MM.1S (cell line): ENCODE measurements around the gene WDR6.

Experiments
- DNase-seq: peaks from one replicate; pipeline ENCODE4 v3.0.0-alpha.2; 2015
- H2AFZ ChIP-seq: fragments of 300-600 bp; sonication (generic); 2 replicates; pipeline ENCODE4 v1.6.0; 2016; ENCODE audit warnings: antibody characterized with exemption, low read length
- H3F3A ChIP-seq: fragments of 300-600 bp; sonication (generic); 2 replicates; pipeline ENCODE4 v1.6.1; 2016; ENCODE audit warnings: mild to moderate bottlenecking, antibody characterized with exemption, low read length, moderate library complexity, mixed read lengths; ENCODE audit not compliant: insufficient read depth
- H3K27ac ChIP-seq: fragments of 300-600 bp; sonication (generic); 2 replicates; pipeline ENCODE4 v1.5.1; 2016; ENCODE audit warnings: mild to moderate bottlenecking, low read length
- H3K27me3 ChIP-seq: fragments of 300-600 bp; sonication (generic); replicated peaks from 2 replicates; pipeline ENCODE4 v1.6.0; 2016; ENCODE audit warnings: low read length; ENCODE audit not compliant: insufficient read depth
- H3K36me3 ChIP-seq: fragments of 300-600 bp; sonication (generic); replicated peaks from 2 replicates; pipeline ENCODE4 v1.6.1; 2016; ENCODE audit warnings: mild to moderate bottlenecking, low read length, mixed read lengths; ENCODE audit not compliant: insufficient read depth
- H3K4me1 ChIP-seq: fragments of 300-600 bp; sonication (generic); 2 replicates; pipeline ENCODE4 v1.6.1; 2016; ENCODE audit warnings: low read length, mixed read lengths
- H3K4me2 ChIP-seq: fragments of 300-600 bp; sonication (generic); 2 replicates; pipeline ENCODE4 v1.6.0; 2016; ENCODE audit warnings: low read depth, low read length
- H3K4me3 ChIP-seq: fragments of 300-600 bp; sonication (generic); 2 replicates; pipeline ENCODE4 v1.5.1; 2016; ENCODE audit warnings: low read length, mixed read lengths
- H3K79me2 ChIP-seq: fragments of 300-600 bp; sonication (generic); 2 replicates; pipeline ENCODE4 v1.6.1; 2016; ENCODE audit warnings: mixed run types, low read length, mixed read lengths
- H3K9ac ChIP-seq: fragments of 300-600 bp; sonication (generic); 2 replicates; pipeline ENCODE4 v1.6.1; 2016; ENCODE audit warnings: low read length, mixed read lengths
- H3K9me2 ChIP-seq: fragments of 300-600 bp; sonication (generic); replicated peaks from 2 replicates; pipeline ENCODE4 v1.6.1; 2016; ENCODE audit warnings: mild to moderate bottlenecking, low read length, mixed read lengths; ENCODE audit not compliant: insufficient read depth
- H3K9me3 ChIP-seq: fragments of 300-600 bp; sonication (generic); replicated peaks from 2 replicates; pipeline ENCODE4 v1.6.1; 2016; ENCODE audit warnings: mild to moderate bottlenecking, low read length, mixed read lengths; ENCODE audit not compliant: insufficient read depth
- H4K20me1 ChIP-seq: fragments of 300-600 bp; sonication (generic); 2 replicates; pipeline ENCODE4 v1.6.1; 2016; ENCODE audit warnings: mild to moderate bottlenecking, low read length, moderate library complexity, mixed read lengths; ENCODE audit not compliant: insufficient read depth
- CTCF ChIP-seq: fragments of 300-600 bp; sonication (generic); IDR thresholded peaks from 2 replicates; pipeline ENCODE4 v1.5.1; 2016; ENCODE audit warnings: antibody characterized with exemption, low read length, mixed read lengths
- EZH2 ChIP-seq: fragments of 300-600 bp; sonication (generic); optimal IDR thresholded peaks from 2 replicates; pipeline ENCODE3; 2017; ENCODE audit warnings: low read depth, mild to moderate bottlenecking, antibody characterized with exemption, low read length, mixed read lengths
- EZH2phosphoT487 ChIP-seq: fragments of 300-600 bp; sonication (generic); IDR thresholded peaks from 2 replicates; pipeline ENCODE4 v1.6.1; 2018; ENCODE audit warnings: antibody characterized with exemption, low read length

WDR6 gene

GRCh38 chr3:49013113-49013737 lies 6.0 kb downstream of the WDR6 start:
- Histone ChIP-seq H3K9ac (no peak overlapping the region), H4K20me1 (0 out of 2 replicates have a peak, but pooled peaks cover 2% of the 10 kb centered on the region), H3K4me2 (no peak overlapping the region), H2AFZ (no peak overlapping the region), H3K4me1 (peaks cover 9% of the 10 kb centered on the region; the same call in 1 of the 2 replicates), H3K36me3 (peaks cover 7% of the 10 kb centered on the region; the same call in 1 of the 2 replicates), H3K79me2 (peaks cover 66% of the 10 kb centered on the region), H3F3A (peaks cover 24% of the 10 kb centered on the region), H3K9me2 (no peaks in the 10 kb centered on the region), H3K9me3 (no peaks in the 10 kb centered on the region), H3K27ac (no peak overlapping the region), H3K4me3 (no peak overlapping the region), H3K27me3 (no peaks in the 10 kb centered on the region)
- DNase-seq: no peak
- TF ChIP-seq EZH2 (no peak), CTCF (no peak), EZH2phosphoT487 (no peak)

- Histone ChIP-seq H3F3A (peaks cover 27% of the 10 kb centered on the region), H3K9ac (no peak overlapping the region), H4K20me1 (0 out of 2 replicates have a peak, but pooled peaks cover 2% of the 10 kb centered on the region), H3K9me2 (no peaks in the 10 kb centered on the region), H3K4me3 (no peak overlapping the region), H3K79me2 (peaks cover 59% of the 10 kb centered on the region), H3K4me2 (no peak overlapping the region), H3K9me3 (no peaks in the 10 kb centered on the region), H3K4me1 (peaks cover 9% of the 10 kb centered on the region; the same call in 1 of the 2 replicates), H3K27me3 (no peaks in the 10 kb centered on the region), H3K36me3 (peaks cover 7% of the 10 kb centered on the region; the same call in 1 of the 2 replicates), H2AFZ (no peak overlapping the region), H3K27ac (no peak overlapping the region)
- TF ChIP-seq EZH2 (no peak), CTCF (peak; percentile 69)
- DNase-seq: peak; percentile 66
These were observed 6.8 kb downstream of the WDR6 start for GRCh38 chr3:49013738-49014660.

GRCh38 chr3:49015072-49015471 lies 7.9 kb downstream of the WDR6 start:
- Histone ChIP-seq H3K79me2 (peaks cover 54% of the 10 kb centered on the region), H2AFZ (no peak overlapping the region), H4K20me1 (0 out of 2 replicates have a peak, but pooled peaks cover 2% of the 10 kb centered on the region), H3K9me2 (no peaks in the 10 kb centered on the region), H3K27ac (no peak overlapping the region), H3K4me3 (no peak overlapping the region), H3K9ac (no peak overlapping the region), H3F3A (peaks cover 36% of the 10 kb centered on the region; the same call in 1 of the 2 replicates), H3K36me3 (peaks cover 7% of the 10 kb centered on the region; the same call in 1 of the 2 replicates), H3K27me3 (no peaks in the 10 kb centered on the region), H3K9me3 (no peaks in the 10 kb centered on the region), H3K4me2 (no peak overlapping the region), H3K4me1 (peaks cover 15% of the 10 kb centered on the region)
- no peak for TF ChIP-seq EZH2
- no peak for TF ChIP-seq EZH2phosphoT487
- no peak for TF ChIP-seq CTCF
- no peak for DNase-seq
